Spleen (tissue), 7 donors: ENCODE measurements around the gene ANO3.

ENCODE experiments used
- CTCF ChIP-seq, 11 experiments: fragments of 200-600 bp in 7 of 11; fragments of 450-650 bp in 4 of 11; sonication (generic) in 4 of 11; IDR thresholded peaks in 8 of 11; conservative IDR thresholded peaks in 3 of 11; 1 replicate in 7 of 11; 2 replicates in 4 of 11; pipeline versions ENCODE4 v1.4.0 to v1.8.0; 2016 to 2021; ENCODE audit warnings: antibody characterized with exemption in 11 of 11, inconsistent platforms in 4 of 11, mild to moderate bottlenecking in 1 of 11
- POLR2A ChIP-seq, 3 donors: fragments of 450-650 bp; IDR thresholded peaks; one replicate each; pipeline ENCODE4 v1.5.1; 2017; ENCODE audit warnings: antibody characterized with exemption in 3 of 3, mild to moderate bottlenecking in 1 of 3
- POLR2AphosphoS5 ChIP-seq, 3 donors: sonication (generic); formaldehyde crosslinking; IDR thresholded peaks; one replicate each; pipeline ENCODE4 v1.5.1; 2017; ENCODE audit warnings: antibody characterized with exemption in 3 of 3
- donor health status: DM: no; HTN: no; CAD: no; lungs with moderate emphysema.
- donor health status: DM: no; HTN: no; CAD: no.
- donor health status: DM: no; HTN: no; CAD: no.

- no peak for TF ChIP-seq POLR2A (IDR thresholded peaks at IDR 0.05)
- TF ChIP-seq CTCF (IDR thresholded peaks at IDR 0.05 in 8 of 11, conservative IDR thresholded peaks at IDR 0.05 in 3 of 11), result no peak
- no peak for TF ChIP-seq POLR2AphosphoS5 (IDR thresholded peaks at IDR 0.05)
Observed at GRCh38 chr11:26287067-26287518, 44.8 kb upstream of the ANO3 start.
